Renal cortex interstitium (tissue), 11 donors: ENCODE data around the gene DCC. TPM values are rescaled to one million over a fixed set of nuclear protein-coding genes. Genes with fewer than 3 reads are reported as not detected.
A peak's percentile ranks its signal among the peaks of the same experiment; 100 is the strongest.

Experiments
- DNase-seq, 11 donors: peaks; one replicate each; pipeline ENCODE4 v3.0.0-alpha.2; 2013; ENCODE audit warnings: low read depth in 9 of 11, low spot score in 4 of 11; ENCODE audit errors: extremely low read depth in 1 of 11
- polyA plus RNA-seq, 3 donors: library from polyadenylated mRNA; unstranded; fragments of 120-200 nt; gene quantifications; one replicate each; pipeline ENCODE4 v1.2.1, GENCODE V29; 2013; ENCODE audit not compliant: insufficient read length in 3 of 3

Gene DCC
- polyA plus RNA-seq, 3 donors, result 7.4 to 8.2 (median 7.4) TPM

- no peak for DNase-seq
Observed at GRCh38 chr18:52546686-52547346, 206.8 kb downstream of the DCC start.

DNA sequence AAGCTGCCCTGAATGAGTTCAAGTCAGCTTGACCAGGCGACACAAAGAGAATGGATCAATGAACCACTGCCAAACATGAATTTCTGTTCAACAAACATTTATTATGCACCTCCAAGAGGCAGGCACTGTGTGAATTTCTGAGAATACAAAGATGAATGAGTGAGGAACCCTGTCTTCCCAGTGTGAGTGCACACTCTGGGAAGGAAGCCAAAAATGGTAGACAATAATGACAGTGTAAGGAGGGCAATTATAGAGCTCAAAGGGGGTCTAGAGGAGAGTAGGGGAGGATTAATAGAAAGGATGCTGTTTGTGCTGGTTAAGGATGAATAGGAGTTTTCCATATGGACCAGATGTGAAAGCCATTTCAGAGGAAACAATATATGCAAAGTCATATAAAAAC lies 213.4 kb downstream of the DCC start:
- no peak for DNase-seq

- no peak for DNase-seq
Observed at GRCh38 chr18:52554180-52554579, 214.2 kb downstream of the DCC start.

DNA sequence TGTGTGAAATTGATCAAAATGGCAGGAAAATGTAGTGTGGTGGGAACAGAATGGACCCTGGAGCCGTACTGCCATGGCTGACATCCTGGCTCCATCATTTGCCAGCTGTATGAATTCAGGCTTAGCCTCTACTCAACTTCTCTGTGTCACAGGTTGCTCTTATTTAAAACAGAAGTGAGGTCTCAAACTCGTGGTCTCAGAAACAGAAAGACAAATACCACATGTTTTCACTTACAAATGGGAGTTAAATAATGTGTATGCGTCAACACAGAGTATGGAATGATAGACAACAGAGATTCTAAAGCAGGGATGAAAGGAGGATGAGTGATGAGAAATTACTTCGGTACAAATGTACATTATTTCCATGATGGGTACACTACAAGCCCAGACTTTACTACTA lies 227.4 kb downstream of the DCC start:
- no peak for DNase-seq

DNA sequence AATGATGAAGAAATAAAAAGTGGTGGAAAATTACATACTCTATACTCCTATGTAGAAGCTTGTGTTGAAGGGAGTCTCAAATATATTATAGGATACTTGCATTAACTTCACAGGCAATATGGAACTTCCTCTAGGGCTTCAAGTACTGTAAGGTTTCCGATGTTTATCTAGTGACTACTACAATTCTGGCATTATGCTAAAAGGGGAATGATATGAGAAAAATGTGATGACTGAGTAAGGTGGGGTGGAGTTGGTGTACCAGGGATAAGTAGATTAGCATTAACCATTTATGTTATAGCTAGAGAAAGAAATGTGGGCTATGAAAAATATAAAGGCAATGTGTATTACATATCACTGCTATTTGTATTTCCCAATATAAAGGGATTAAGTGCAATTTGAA lies 229.5 kb downstream of the DCC start:
- DNase-seq, result no peak

GRCh38 chr18:52570975-52571374 lies 231.0 kb downstream of the DCC start:
- no peak for DNase-seq

- peak in 2 of 11 donors; percentile 1 to 3 for DNase-seq
Observed at GRCh38 chr18:52572036-52573000, 232.3 kb downstream of the DCC start.

DNA sequence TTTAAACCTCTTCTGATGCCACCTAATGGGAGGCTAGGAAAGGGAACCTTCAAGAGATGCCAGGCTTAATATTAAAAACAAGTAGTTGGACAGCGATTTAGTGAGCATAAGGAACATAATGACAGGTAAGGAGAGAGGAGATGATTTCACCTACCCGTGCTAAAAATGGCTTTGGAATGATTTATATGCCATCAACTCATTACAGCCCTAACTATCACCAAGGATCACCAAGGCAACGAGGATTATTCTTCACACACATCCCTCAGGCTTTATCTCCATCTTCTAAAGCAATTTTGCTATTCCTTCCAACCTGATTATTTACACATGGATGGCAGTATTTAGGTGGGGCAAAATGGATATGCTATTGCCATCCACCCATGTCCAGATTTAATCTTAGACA lies 237.8 kb downstream of the DCC start:
- DNase-seq, result no peak

GRCh38 chr18:52582061-52582460 lies 242.1 kb downstream of the DCC start:
- no peak for DNase-seq

DNA sequence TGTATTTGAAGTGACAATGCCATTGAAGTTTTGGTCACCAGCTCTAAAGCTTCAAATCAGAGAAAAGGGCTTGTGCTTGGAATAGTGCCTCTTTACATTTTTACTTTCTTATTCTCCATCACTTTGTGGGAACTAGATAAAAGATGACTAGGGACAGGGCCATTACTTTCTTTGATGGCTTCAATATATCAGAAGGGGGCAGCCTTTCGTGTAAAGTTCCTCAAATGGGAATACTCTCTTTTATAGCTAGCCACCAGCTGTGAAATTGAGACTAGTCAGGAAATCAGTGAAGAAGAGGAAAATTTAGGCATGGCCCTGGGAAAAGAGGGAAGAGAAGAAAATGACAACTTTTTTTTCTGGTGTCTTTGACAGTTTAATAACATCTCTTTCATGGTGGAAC lies 242.5 kb downstream of the DCC start:
- DNase-seq, result no peak

GRCh38 chr18:52588931-52589330 lies 248.9 kb downstream of the DCC start:
- no peak for DNase-seq

DNA sequence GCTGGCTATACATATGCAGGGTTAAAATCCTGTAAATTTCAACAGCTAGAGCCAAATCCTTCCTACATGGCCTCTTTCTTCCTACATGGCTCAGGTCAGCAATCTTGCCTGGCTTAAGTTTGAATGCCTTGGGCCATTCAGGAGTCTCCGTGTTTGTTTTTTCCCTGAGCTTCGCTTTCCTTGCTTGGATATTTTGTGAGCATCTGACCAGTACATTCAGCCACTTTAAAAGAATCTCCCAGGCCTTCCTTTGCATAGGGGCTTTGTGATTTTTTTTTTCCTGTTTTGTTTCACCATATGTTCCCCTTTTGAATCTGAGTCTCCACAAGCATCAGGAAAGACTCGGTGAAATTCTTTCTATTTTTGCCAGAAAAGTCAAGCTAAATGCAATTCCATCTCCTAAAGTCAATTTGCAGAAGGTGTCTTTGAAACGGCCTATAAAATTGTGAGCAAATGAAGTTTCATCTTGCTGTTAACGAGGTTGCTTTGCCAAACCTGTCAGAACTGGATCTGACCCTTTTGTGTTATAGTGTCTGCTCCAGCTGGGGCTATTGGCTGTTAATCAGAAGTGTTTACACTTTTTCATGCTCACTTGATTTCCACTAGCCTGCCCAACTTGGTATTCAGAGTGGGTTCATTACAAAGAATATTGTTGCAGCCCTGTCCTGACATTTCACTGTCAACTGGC lies 256.9 kb downstream of the DCC start:
- DNase-seq, result no peak

GRCh38 chr18:52598921-52599320 lies 258.9 kb downstream of the DCC start:
- DNase-seq, result no peak

- no peak for DNase-seq
Observed at GRCh38 chr18:52602820-52603219, 262.8 kb downstream of the DCC start.

- no peak for DNase-seq
Observed at GRCh38 chr18:52605345-52605744, 265.3 kb downstream of the DCC start.

DNA sequence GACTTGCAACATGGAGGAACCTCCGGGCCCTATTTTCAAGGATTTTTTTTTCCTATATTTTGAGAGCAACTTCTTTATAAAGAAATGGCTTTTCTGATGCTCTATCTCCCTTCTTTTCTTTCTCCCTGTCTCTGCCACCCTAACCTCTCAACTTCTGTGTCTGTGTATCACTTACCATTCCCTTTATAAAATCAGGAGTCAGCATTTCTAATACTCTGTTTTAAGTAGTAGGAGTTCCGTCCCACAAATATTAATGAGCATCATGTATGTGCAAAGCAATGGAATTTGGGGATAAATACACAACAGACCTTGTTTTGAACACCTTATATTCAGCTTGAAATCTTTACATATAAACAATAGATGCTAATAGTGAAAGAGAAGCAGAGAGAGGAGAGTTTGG lies 268.0 kb downstream of the DCC start:
- no peak for DNase-seq

DNA sequence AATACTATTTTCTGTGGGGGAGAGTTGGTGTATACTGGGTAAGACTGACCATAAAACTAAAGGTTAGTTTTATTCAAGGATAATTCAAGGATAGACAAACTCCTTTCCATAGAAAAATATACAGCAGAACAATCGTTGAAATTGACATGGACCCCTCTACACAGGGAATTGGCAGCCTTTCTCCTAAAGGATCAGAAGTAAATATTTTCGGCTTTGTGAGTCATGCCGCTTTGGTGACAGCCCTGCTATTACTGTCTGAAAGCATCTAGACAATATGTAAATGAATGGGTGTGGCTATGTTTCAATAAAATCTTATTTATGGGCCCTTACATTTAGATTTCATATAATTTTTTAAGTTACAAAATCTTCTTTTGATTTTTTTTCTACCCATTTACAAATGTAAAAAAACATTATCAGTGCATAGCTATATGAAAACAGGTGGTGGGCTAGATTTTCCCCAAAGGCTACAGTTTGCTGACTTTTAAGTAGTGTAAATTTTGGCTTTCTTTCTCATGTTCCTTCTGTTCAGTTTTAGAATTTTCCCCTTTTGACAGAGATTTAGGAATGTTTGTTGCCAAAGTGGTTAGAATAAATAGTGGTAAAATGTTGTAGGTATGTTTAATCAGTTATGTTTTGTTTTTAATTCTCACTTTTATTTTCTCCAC lies 270.6 kb downstream of the DCC start:
- DNase-seq, result no peak

DNA sequence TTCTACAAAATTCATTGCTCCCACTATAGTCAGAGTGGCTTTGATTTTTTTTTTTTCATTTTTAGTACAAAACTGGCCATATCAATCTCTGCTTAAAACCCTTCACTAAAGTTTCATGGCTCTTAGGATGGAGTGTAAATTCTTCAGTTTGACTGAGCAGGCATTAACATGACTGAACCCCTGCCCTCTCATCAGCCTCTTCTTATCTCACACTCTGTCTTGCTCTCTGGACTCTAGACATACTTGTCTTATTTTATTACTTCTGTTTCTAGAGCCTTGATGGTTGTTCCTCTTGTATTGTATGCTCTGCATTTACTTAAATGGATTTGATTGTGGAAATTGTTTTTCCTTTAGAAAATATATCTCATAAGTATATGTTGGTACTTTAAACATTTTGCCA lies 272.4 kb downstream of the DCC start:
- no peak for DNase-seq

GRCh38 chr18:52615321-52615720 lies 275.3 kb downstream of the DCC start:
- DNase-seq, result no peak
